Activated T-helper 2 cell treated with anti-CD3 and anti-CD28 coated beads, Interferon-gamma antibody, Interleukin-2, Interleukin-4, amounts not matched to agents 10 μg/mL and 5 μg/mL and 100 μg/mL, durations not matched to agents 14 hours and 24 hours and 36 hours (primary cell): Measurements from ENCODE around the gene SLC22A3. TPM values are rescaled to one million over a fixed set of nuclear protein-coding genes. Genes with fewer than 3 reads are reported as not detected.
"Not testable (repeated sequence)": the region's sequence is repeated elsewhere in the genome, so short reads cannot be mapped to it uniquely, and the experiment has no call there.

Source experiments
- DNase-seq: peaks from one replicate; pipeline ENCODE4 v3.0.0; 2021; ENCODE audit warnings: low spot score
- H3K27ac Mint-ChIP-seq: one replicate; pipeline ENCODE4 v1.8.0; 2021; ENCODE audit warnings: mixed read lengths
- H3K27me3 Mint-ChIP-seq: one replicate; pipeline ENCODE4 v1.8.0; 2021; ENCODE audit warnings: low read depth, mixed read lengths
- H3K36me3 Mint-ChIP-seq: one replicate; pipeline ENCODE4 v1.8.0; 2021; ENCODE audit warnings: low read depth, mixed read lengths
- H3K4me1 Mint-ChIP-seq: one replicate; pipeline ENCODE4 v1.8.0; 2021; ENCODE audit warnings: low read depth, mixed read lengths
- H3K4me3 Mint-ChIP-seq: one replicate; pipeline ENCODE4 v1.8.0; 2021; ENCODE audit warnings: low read depth, mild to moderate bottlenecking, moderate library complexity, mixed read lengths
- H3K9me3 Mint-ChIP-seq: one replicate; pipeline ENCODE4 v1.8.0; 2021; ENCODE audit warnings: mixed read lengths
- intact Hi-C: fragments of 100-400 bp; cut with micrococcal nuclease; formaldehyde crosslinking; loops from one replicate; pipeline ENCODE4 v1.15.1; 2023
- total RNA-seq: library from RNA; stranded (reverse); gene quantifications from 2 replicates; pipeline ENCODE4 v1.2.3, GENCODE V29; 2022

Gene SLC22A3
- total RNA-seq, 1 donor from 2014 or later: not detected

DNA sequence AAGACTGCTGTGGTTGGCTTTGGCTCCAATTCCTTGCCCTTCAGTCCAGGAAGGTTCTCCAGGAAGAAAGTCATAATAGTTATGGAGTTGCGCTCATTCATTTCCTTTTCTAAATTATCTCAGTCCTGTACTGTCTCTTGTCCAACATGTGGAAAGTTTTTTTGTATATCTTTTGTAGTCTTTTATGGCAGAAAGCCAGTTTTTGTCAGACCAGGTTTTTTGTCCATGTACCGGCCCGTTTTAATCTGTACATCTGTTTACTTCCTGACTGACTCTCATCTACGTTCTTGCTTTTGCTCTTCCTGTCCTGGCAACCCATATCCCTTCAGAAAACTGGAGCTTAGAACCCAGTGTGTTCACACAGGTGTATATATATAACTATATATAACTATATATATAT, 127.9 kb downstream of the SLC22A3 start:
- intact Hi-C loops, H3K4me1 Mint-ChIP-seq, H3K9me3 Mint-ChIP-seq, H3K4me3 Mint-ChIP-seq, DNase-seq, H3K27ac Mint-ChIP-seq: not testable (repeated sequence)
- H3K36me3 Mint-ChIP-seq: peaks cover 12% of the 10 kb centered on the region
- peaks cover 19% of the 10 kb centered on the region for H3K27me3 Mint-ChIP-seq

DNA sequence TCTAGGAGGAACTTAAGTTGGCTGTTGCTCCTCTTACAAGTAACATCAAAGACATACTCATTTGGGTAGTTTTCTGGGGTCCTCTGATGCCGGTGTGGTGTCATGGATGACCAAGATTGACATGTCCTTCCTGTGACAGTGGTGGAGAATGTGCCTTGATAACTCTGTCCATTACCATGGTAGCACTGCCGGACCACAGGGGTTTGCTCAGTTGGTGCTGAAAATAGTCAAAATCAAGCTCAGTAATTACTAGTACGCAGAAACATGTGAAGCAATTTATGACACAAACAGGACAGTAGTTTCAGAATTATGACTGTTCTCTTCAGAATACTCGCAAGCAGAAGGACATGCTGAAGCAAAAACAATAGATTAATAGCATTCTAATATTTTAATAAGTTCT, 128.9 kb downstream of the SLC22A3 start:
- peaks cover 20% of the 10 kb centered on the region for H3K36me3 Mint-ChIP-seq
- DNase-seq, H3K27ac Mint-ChIP-seq, H3K4me1 Mint-ChIP-seq, H3K4me3 Mint-ChIP-seq, intact Hi-C loops: not testable (repeated sequence)
- H3K9me3 Mint-ChIP-seq: peaks cover 14% of the 10 kb centered on the region
- H3K27me3 Mint-ChIP-seq: peaks cover 17% of the 10 kb centered on the region

DNA sequence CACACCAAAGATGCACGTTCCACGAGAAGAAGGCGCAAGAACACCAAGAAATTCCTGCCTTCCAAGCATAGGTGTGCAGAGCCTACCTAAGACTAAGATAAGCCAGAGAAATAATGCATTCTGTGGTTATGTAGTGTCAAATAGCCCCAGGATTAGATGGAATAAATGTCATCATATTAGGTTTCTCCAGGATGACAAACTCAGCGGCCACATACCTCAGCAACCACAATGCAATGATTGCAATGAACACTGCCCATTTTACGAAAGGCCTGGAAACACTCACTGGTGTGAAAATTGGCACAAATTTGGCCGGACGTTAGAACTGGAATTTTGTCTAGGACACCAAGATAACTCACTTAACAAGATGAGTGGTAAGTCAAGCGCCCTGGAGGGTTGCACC, 129.7 kb downstream of the SLC22A3 start:
- H3K4me1 Mint-ChIP-seq: peaks cover 5% of the 10 kb centered on the region
- H3K36me3 Mint-ChIP-seq: peaks cover 28% of the 10 kb centered on the region
- DNase-seq: no peak

DNA sequence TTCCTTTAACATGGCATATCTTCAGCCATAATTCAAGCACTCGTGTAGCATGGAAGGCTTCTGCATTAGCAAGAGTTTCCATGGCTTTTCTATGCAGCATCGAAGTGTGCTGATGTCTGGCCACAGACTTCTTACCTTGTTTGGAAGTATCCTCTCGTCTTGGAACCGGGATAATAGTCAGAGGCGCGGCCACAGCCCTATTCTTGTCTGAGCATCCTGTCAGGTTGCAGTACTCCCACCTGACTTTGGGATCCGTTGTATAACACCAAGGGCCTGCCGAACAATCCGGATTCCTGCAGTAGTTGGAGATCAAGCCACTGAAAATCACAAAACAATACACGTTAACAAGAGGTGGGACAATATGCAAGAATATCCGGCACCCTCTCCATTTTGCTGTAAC, 138.9 kb downstream of the SLC22A3 start:
- Mint-ChIP-seq H3K9me3 (peaks cover 8% of the 10 kb centered on the region), H3K27me3 (peaks cover 18% of the 10 kb centered on the region), H3K27ac (no peak overlapping the region), H3K4me1 (no peaks in the 10 kb centered on the region), H3K36me3 (peaks cover 10% of the 10 kb centered on the region), H3K4me3 (no peak overlapping the region)
- intact Hi-C loops: no loop called here
- no peak for DNase-seq

More for the DNA sequence above, 129.7 kb downstream of the SLC22A3 start:
- no peak overlapping the region for H3K4me3 Mint-ChIP-seq
- no peak overlapping the region for H3K27ac Mint-ChIP-seq
- peaks cover 21% of the 10 kb centered on the region for H3K9me3 Mint-ChIP-seq
- H3K27me3 Mint-ChIP-seq: peaks cover 15% of the 10 kb centered on the region
- intact Hi-C loops: no loop called here

DNA sequence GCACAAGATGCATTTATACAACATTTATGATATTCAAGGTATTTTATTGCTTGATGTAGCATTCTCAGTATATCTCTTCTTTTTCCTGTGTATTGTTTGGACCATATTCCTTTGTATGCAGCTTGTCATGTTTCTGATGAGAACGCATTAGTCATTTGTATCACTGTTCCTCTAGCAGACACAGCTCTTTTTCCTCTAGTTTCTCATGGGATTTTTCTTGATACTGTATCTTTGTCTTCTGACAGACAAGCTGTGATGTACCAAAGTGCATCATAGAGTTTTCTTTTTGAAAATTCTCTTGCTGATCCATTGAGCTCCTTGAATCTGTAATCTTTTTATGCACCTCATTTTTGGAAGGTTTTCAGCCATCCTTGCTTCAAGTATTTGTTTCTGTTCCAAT, 140.9 kb downstream of the SLC22A3 start:
- DNase-seq: no peak
- intact Hi-C loops: no loop called here
- no peaks in the 10 kb centered on the region for H3K9me3 Mint-ChIP-seq
- H3K4me3 Mint-ChIP-seq: no peak overlapping the region
- H3K4me1 Mint-ChIP-seq: no peaks in the 10 kb centered on the region
- H3K27ac Mint-ChIP-seq: no peak overlapping the region
- H3K27me3 Mint-ChIP-seq: peaks cover 20% of the 10 kb centered on the region
- no peaks in the 10 kb centered on the region for H3K36me3 Mint-ChIP-seq

DNA sequence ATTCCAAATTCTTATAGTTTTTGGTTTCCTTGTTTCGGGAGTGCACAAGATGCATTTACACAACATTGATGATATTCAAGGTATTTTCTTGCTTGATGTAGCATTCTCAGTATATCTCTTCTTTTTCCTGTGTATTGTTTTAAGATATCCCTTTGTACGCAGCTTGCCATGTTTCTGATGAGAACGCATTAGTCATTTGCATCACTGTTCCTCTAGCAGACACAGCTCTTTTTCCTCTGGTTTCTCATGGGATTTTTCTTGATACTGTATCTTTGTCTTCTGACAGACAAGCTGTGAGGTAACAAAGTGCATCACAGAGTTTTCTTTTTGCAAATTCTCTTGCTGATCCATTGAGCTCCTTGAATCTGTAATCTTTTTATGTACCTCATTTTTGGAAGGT, 146.4 kb downstream of the SLC22A3 start:
- intact Hi-C loops: no loop called here
- peaks cover 19% of the 10 kb centered on the region for H3K27me3 Mint-ChIP-seq
- DNase-seq: no peak
- no peaks in the 10 kb centered on the region for H3K4me1 Mint-ChIP-seq
- H3K27ac Mint-ChIP-seq: no peak overlapping the region
- no peak overlapping the region for H3K4me3 Mint-ChIP-seq
- H3K9me3 Mint-ChIP-seq: no peaks in the 10 kb centered on the region
- peaks cover 9% of the 10 kb centered on the region for H3K36me3 Mint-ChIP-seq

DNA sequence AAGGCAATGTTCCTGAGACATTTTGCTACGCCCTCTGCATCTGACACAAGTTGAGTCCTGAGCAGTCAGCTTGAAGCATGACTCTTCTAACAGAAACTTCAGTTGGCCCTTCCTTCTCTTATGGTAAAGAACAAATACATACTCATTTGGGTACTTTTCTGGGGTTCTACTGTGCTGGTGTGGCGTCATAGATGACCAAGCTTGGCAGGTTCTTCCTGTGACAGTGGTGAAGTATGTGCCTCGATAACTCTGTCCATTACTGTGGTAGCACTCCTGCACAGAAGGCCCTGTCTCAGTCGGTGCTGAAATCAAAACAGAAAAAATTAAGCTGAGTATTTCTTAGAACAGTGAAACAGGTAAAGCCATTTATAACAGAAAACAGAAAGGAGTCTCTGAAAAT, 152.5 kb downstream of the SLC22A3 start:
- DNase-seq: no peak
- Mint-ChIP-seq H3K36me3 (peaks cover 20% of the 10 kb centered on the region), H3K9me3 (peaks cover 19% of the 10 kb centered on the region), H3K4me1 (peaks cover 5% of the 10 kb centered on the region), H3K27me3 (peaks cover 9% of the 10 kb centered on the region), H3K4me3 (no peak overlapping the region), H3K27ac (no peak overlapping the region)
- intact Hi-C loops: no loop called here

Other genes with a start within 250 kb of the SLC22A3 start
- 1.2 and 1.4 TPM in 2 replicates for gene SLC22A1, start 226.6 kb upstream of the SLC22A3 start, total RNA-seq
- gene SLC22A2, start 89.6 kb upstream of the SLC22A3 start, total RNA-seq: not detected in 2 replicates